Activated CD4-positive, alpha-beta memory T cell treated with anti-CD3 and anti-CD28 coated beads for 36 hours (primary cell): ENCODE data around the gene UNC13D. TPM values are rescaled to one million over a fixed set of nuclear protein-coding genes. Genes with fewer than 3 reads are reported as not detected.

ENCODE experiments used
- CTCF ChIA-PET: fragments of 350-600 bp; sonication (Branson Sonifier 250); formaldehyde crosslinking; loops from one replicate; lab custom pipeline; 2021; ENCODE audit warnings: antibody characterized with exemption, inconsistent platforms; lab: Charles Lee
- POLR2A ChIA-PET: fragments of 350-600 bp; sonication (Branson Sonifier 250); formaldehyde crosslinking; loops from one replicate; lab custom pipeline; 2021; ENCODE audit warnings: antibody characterized with exemption; lab: Charles Lee
- DNase-seq: peaks from one replicate; pipeline ENCODE4 v3.0.0-alpha.2; 2020
- H3K27ac Mint-ChIP-seq: one replicate; pipeline ENCODE4 v1.8.0; 2021; ENCODE audit warnings: mixed read lengths
- H3K27me3 Mint-ChIP-seq: one replicate; pipeline ENCODE4 v1.8.0; 2021; ENCODE audit warnings: mixed read lengths
- H3K36me3 Mint-ChIP-seq: one replicate; pipeline ENCODE4 v1.8.0; 2021; ENCODE audit warnings: mixed read lengths
- H3K4me1 Mint-ChIP-seq: one replicate; pipeline ENCODE4 v1.8.0; 2021; ENCODE audit warnings: low read depth, mixed read lengths
- H3K4me3 Mint-ChIP-seq: one replicate; pipeline ENCODE4 v1.8.0; 2021; ENCODE audit warnings: mild to moderate bottlenecking, mixed read lengths
- H3K9me3 Mint-ChIP-seq: one replicate; pipeline ENCODE4 v1.8.0; 2021; ENCODE audit warnings: mixed read lengths
- intact Hi-C: fragments of 100-400 bp; cut with micrococcal nuclease; formaldehyde crosslinking; loops from one replicate; pipeline ENCODE4 v1.15.1; 2023
- total RNA-seq, 2 experiments: library from RNA; stranded (reverse); gene quantifications; one replicate each; pipeline ENCODE4 v1.2.3, GENCODE V29; 2021

Gene UNC13D
- total RNA-seq, 2 experiments from 2014 or later: 135 to 139 TPM

GRCh38 chr17:75840799-75841164, 3.4 kb downstream of the UNC13D start:
- H3K27ac Mint-ChIP-seq: no peak overlapping the region
- no peak overlapping the region for H3K4me3 Mint-ChIP-seq
- ChIA-PET CTCF (interaction anchor here (1.0 to 1.4 kb wide), 4 partner anchors 11 to 77 kb away, joined by 3 to 5 read pairs (median 4); no protein-coding TSS in a partner anchor), POLR2A (interaction anchor here (1.2 kb wide), 1 partner anchor 63 kb away, joined by 7 read pairs; no protein-coding TSS in a partner anchor)
- no peaks in the 10 kb centered on the region for H3K27me3 Mint-ChIP-seq
- H3K9me3 Mint-ChIP-seq: no peaks in the 10 kb centered on the region
- H3K4me1 Mint-ChIP-seq: peaks cover 15% of the 10 kb centered on the region
- no peak for DNase-seq
- H3K36me3 Mint-ChIP-seq: peaks cover 18% of the 10 kb centered on the region
- intact Hi-C loops: no loop called here

- Mint-ChIP-seq H3K27ac (no peak overlapping the region), H3K9me3 (no peaks in the 10 kb centered on the region), H3K4me3 (no peak overlapping the region), H3K4me1 (peaks cover 11% of the 10 kb centered on the region), H3K27me3 (no peaks in the 10 kb centered on the region), H3K36me3 (peaks cover 16% of the 10 kb centered on the region)
- ChIA-PET CTCF (interaction anchor here (1.0 to 1.4 kb wide), 4 partner anchors 10 to 76 kb away, joined by 3 to 5 read pairs (median 4); no protein-coding TSS in a partner anchor), POLR2A (interaction anchor here (0.9 to 1.2 kb wide), 2 partner anchors 16 to 62 kb away, joined by 4 to 7 read pairs; no protein-coding TSS in a partner anchor)
- no peak for DNase-seq
- intact Hi-C loops: no loop called here
These were observed 4.0 kb downstream of the UNC13D start for GRCh38 chr17:75839942-75840798.

- CTCF ChIA-PET: interaction anchor here (1.1 to 3.3 kb wide), 3 partner anchors 10 to 23 kb away, joined by 4 to 8 read pairs (median 4); no protein-coding TSS in a partner anchor
- Mint-ChIP-seq H3K9me3 (no peaks in the 10 kb centered on the region), H3K27me3 (no peaks in the 10 kb centered on the region), H3K4me3 (no peak overlapping the region), H3K27ac (no peak overlapping the region), H3K36me3 (peaks cover 27% of the 10 kb centered on the region), H3K4me1 (peaks cover 20% of the 10 kb centered on the region)
- intact Hi-C loops: no loop called here
- no peak for DNase-seq
- POLR2A ChIA-PET: no interaction called here
These were observed 5.8 kb downstream of the UNC13D start for GRCh38 chr17:75838410-75838809.

GRCh38 chr17:75837899-75838298, 6.3 kb downstream of the UNC13D start:
- H3K4me1 Mint-ChIP-seq: peaks cover 23% of the 10 kb centered on the region
- no peak overlapping the region for H3K27ac Mint-ChIP-seq
- CTCF ChIA-PET: interaction anchor here (0.9 to 3.3 kb wide), 4 partner anchors 10 to 24 kb away, joined by 3 to 8 read pairs (median 4); no protein-coding TSS in a partner anchor
- no peak overlapping the region for H3K4me3 Mint-ChIP-seq
- POLR2A ChIA-PET: no interaction called here
- no peak for DNase-seq
- no peaks in the 10 kb centered on the region for H3K9me3 Mint-ChIP-seq
- peaks cover 24% of the 10 kb centered on the region for H3K36me3 Mint-ChIP-seq
- no peaks in the 10 kb centered on the region for H3K27me3 Mint-ChIP-seq
- intact Hi-C loops: no loop called here

GRCh38 chr17:75836605-75837004, 7.6 kb downstream of the UNC13D start:
- CTCF ChIA-PET: interaction anchor here (3.3 kb wide), 1 partner anchor 25 kb away, joined by 8 read pairs; no protein-coding TSS in a partner anchor
- H3K4me3 Mint-ChIP-seq: no peak overlapping the region
- H3K27me3 Mint-ChIP-seq: no peaks in the 10 kb centered on the region
- intact Hi-C loops: no loop called here
- H3K9me3 Mint-ChIP-seq: no peaks in the 10 kb centered on the region
- peaks cover 27% of the 10 kb centered on the region for H3K4me1 Mint-ChIP-seq
- peaks cover 27% of the 10 kb centered on the region for H3K36me3 Mint-ChIP-seq
- no peak for DNase-seq
- POLR2A ChIA-PET: interaction anchor here (0.7 to 1.5 kb wide), 3 partner anchors 14 to 60 kb away, joined by 3 to 4 read pairs (median 4); no protein-coding TSS in a partner anchor
- no peak overlapping the region for H3K27ac Mint-ChIP-seq

GRCh38 chr17:75835654-75835987, 8.6 kb downstream of the UNC13D start:
- no peak overlapping the region for H3K27ac Mint-ChIP-seq
- H3K36me3 Mint-ChIP-seq: peaks cover 27% of the 10 kb centered on the region
- CTCF ChIA-PET: interaction anchor here (3.3 kb wide), 1 partner anchor 26 kb away, joined by 8 read pairs; no protein-coding TSS in a partner anchor
- no peaks in the 10 kb centered on the region for H3K9me3 Mint-ChIP-seq
- intact Hi-C loops: no loop called here
- no peak overlapping the region for H3K4me3 Mint-ChIP-seq
- H3K4me1 Mint-ChIP-seq: peaks cover 27% of the 10 kb centered on the region
- H3K27me3 Mint-ChIP-seq: no peaks in the 10 kb centered on the region
- no peak for DNase-seq
- POLR2A ChIA-PET: interaction anchor here (1.5 kb wide), 1 partner anchor 13 kb away, joined by 4 read pairs; no protein-coding TSS in a partner anchor

GRCh38 chr17:75834928-75835653, 9.1 kb downstream of the UNC13D start:
- no peaks in the 10 kb centered on the region for H3K9me3 Mint-ChIP-seq
- POLR2A ChIA-PET: interaction anchor here (1.5 kb wide), 1 partner anchor 13 kb away, joined by 4 read pairs; no protein-coding TSS in a partner anchor
- peaks cover 27% of the 10 kb centered on the region for H3K4me1 Mint-ChIP-seq
- no peak for DNase-seq
- H3K36me3 Mint-ChIP-seq: peaks cover 31% of the 10 kb centered on the region
- H3K4me3 Mint-ChIP-seq: no peak overlapping the region
- H3K27ac Mint-ChIP-seq: no peak overlapping the region
- CTCF ChIA-PET: interaction anchor here (1.4 to 3.3 kb wide), 3 partner anchors 10 to 26 kb away, joined by 3 to 10 read pairs (median 8); no protein-coding TSS in a partner anchor
- H3K27me3 Mint-ChIP-seq: no peaks in the 10 kb centered on the region
- intact Hi-C loops: no loop called here

- Mint-ChIP-seq H3K27ac (no peak overlapping the region), H3K9me3 (no peaks in the 10 kb centered on the region), H3K4me1 (peaks cover 27% of the 10 kb centered on the region), H3K4me3 (no peak overlapping the region), H3K27me3 (no peaks in the 10 kb centered on the region), H3K36me3 (peaks cover 31% of the 10 kb centered on the region)
- intact Hi-C loops: no loop called here
- CTCF ChIA-PET: interaction anchor here (1.4 to 3.1 kb wide), 2 partner anchors 10 to 13 kb away, joined by 3 to 10 read pairs; no protein-coding TSS in a partner anchor
- POLR2A ChIA-PET: interaction anchor here (1.5 kb wide), 1 partner anchor 13 kb away, joined by 4 read pairs; no protein-coding TSS in a partner anchor
- no peak for DNase-seq
These were observed 9.8 kb downstream of the UNC13D start for GRCh38 chr17:75834279-75834920.

GRCh38 chr17:75832652-75833400, 11.4 kb downstream of the UNC13D start:
- intact Hi-C loops: loop anchor here (1.0 to 2.0 kb wide), 2 partner anchors 12 to 48 kb away; partner anchors contain the start of gene UNK
- POLR2A ChIA-PET: interaction anchor here (0.7 to 2.0 kb wide), 6 partner anchors 11 to 238 kb away, joined by 3 to 6 read pairs (median 4); partner anchors contain the start of genes UNC13D and WBP2
- peak; percentile 56 for DNase-seq

GRCh38 chr17:75832164-75832651, 12.0 kb downstream of the UNC13D start:
- ChIA-PET CTCF (interaction anchor here (0.6 to 3.1 kb wide), 7 partner anchors 13 to 84 kb away, joined by 3 to 10 read pairs (median 4); no protein-coding TSS in a partner anchor), POLR2A (interaction anchor here (0.7 to 2.0 kb wide), 5 partner anchors 23 to 239 kb away, joined by 3 to 6 read pairs (median 4); partner anchors contain the start of gene WBP2)
- peak overlapping the region; percentile 54 for H3K4me3 Mint-ChIP-seq
- intact Hi-C loops: loop anchor here (1.0 to 2.0 kb wide), 2 partner anchors 13 to 47 kb away; partner anchors contain the start of gene UNK
- H3K36me3 Mint-ChIP-seq: peaks cover 28% of the 10 kb centered on the region
- H3K27ac Mint-ChIP-seq: peak overlapping the region; percentile 97
- peaks cover 34% of the 10 kb centered on the region for H3K4me1 Mint-ChIP-seq
- no peaks in the 10 kb centered on the region for H3K27me3 Mint-ChIP-seq
- peak; percentile 78 for DNase-seq
- H3K9me3 Mint-ChIP-seq: no peaks in the 10 kb centered on the region

More at GRCh38 chr17:75832652-75833400, 11.4 kb downstream of the UNC13D start:
- H3K27me3 Mint-ChIP-seq: no peaks in the 10 kb centered on the region
- peak overlapping the region; percentile 54 for H3K4me3 Mint-ChIP-seq
- no peaks in the 10 kb centered on the region for H3K9me3 Mint-ChIP-seq
- CTCF ChIA-PET: interaction anchor here (0.6 to 3.1 kb wide), 7 partner anchors 13 to 85 kb away, joined by 3 to 10 read pairs (median 4); no protein-coding TSS in a partner anchor
- peak overlapping the region; percentile 97 for H3K27ac Mint-ChIP-seq
- peaks cover 33% of the 10 kb centered on the region for H3K4me1 Mint-ChIP-seq
- peaks cover 30% of the 10 kb centered on the region for H3K36me3 Mint-ChIP-seq
